Natural killer cell (primary cell): ENCODE measurements around the gene TFPI. TPM values are rescaled to one million over a fixed set of nuclear protein-coding genes. Genes with fewer than 3 reads are reported as not detected.

Experiments used
- ATAC-seq, 3 donors: fragments of 150-1000 bp in 2 of 3; fragments of 200-7000 bp in 1 of 3; cut with Tn5 transposase; 1 replicate in 1 of 3; 2 replicates in 2 of 3; pipeline ENCODE4 v1.10.0; 2021; ENCODE audit warnings: mild to moderate bottlenecking in 2 of 3, moderate library complexity in 2 of 3
- DNase-seq, 2 donors: peaks; one replicate each; pipeline versions ENCODE4 v3.0.0 to v3.0.0-alpha.2; 2013 to 2021; ENCODE audit warnings: mixed read lengths in 1 of 2
- H3K27ac ChIP-seq: one replicate; pipeline ENCODE4 v1.5.1; 2013; ENCODE audit warnings: mild to moderate bottlenecking, low read length
- H3K27me3 ChIP-seq: one replicate; pipeline ENCODE4 v1.6.1; 2013; ENCODE audit warnings: low read length; ENCODE audit not compliant: control insufficient read depth, insufficient read depth
- H3K36me3 ChIP-seq: one replicate; pipeline ENCODE4 v1.6.1; 2013; ENCODE audit warnings: low read length; ENCODE audit not compliant: control insufficient read depth, insufficient read depth
- H3K4me1 ChIP-seq: one replicate; pipeline ENCODE4 v1.6.1; 2013; ENCODE audit warnings: low read length; ENCODE audit not compliant: control insufficient read depth, insufficient read depth
- H3K4me3 ChIP-seq: one replicate; pipeline ENCODE4 v1.5.1; 2013; ENCODE audit warnings: low read length
- H3K9me3 ChIP-seq: one replicate; pipeline ENCODE4 v1.6.1; 2013; ENCODE audit warnings: low read length; ENCODE audit not compliant: control insufficient read depth, insufficient read depth
- H3K27ac Mint-ChIP-seq, 2 donors: one replicate each; pipeline ENCODE4 v1.8.0; 2022; ENCODE audit warnings: mild to moderate bottlenecking in 2 of 2, mixed read lengths in 2 of 2, moderate library complexity in 1 of 2
- H3K27me3 Mint-ChIP-seq, 2 donors: one replicate each; pipeline ENCODE4 v1.8.0; 2022; ENCODE audit warnings: low read depth in 2 of 2, mixed read lengths in 2 of 2
- H3K36me3 Mint-ChIP-seq: one replicate; pipeline ENCODE4 v1.8.0; 2022; ENCODE audit warnings: mixed read lengths
- H3K4me1 Mint-ChIP-seq, 2 donors: one replicate each; pipeline ENCODE4 v1.8.0; 2022; ENCODE audit warnings: mixed read lengths in 2 of 2
- H3K4me3 Mint-ChIP-seq: one replicate; pipeline ENCODE4 v1.8.0; 2022; ENCODE audit warnings: mild to moderate bottlenecking, moderate library complexity, mixed read lengths
- H3K9me3 Mint-ChIP-seq, 2 donors: one replicate each; pipeline ENCODE4 v1.8.0; 2022; ENCODE audit warnings: mixed read lengths in 2 of 2
- WGBS: methylation state at CpG from one replicate; pipeline ENCODE4 v1.1.7; 2013; ENCODE audit warnings: missing lambda C conversion rate; ENCODE audit not compliant: insufficient coverage; 5-methylcytosine and 5-hydroxymethylcytosine counted together
- intact Hi-C: fragments of 100-400 bp; cut with micrococcal nuclease; formaldehyde crosslinking; loops from one replicate; pipeline ENCODE4 v1.14.2; 2022
- total RNA-seq, 4 donors: library from RNA; stranded (reverse); fragments of 120-200 nt in 1 of 4; gene quantifications; one replicate each; pipeline versions ENCODE4 v1.2.3 to v1.2.4, GENCODE V29; 2013 to 2022
- TF ChIP-seq, protein P1 (sequence below): fragments of 200-600 bp; IDR thresholded peaks from one replicate; pipeline ENCODE4 v1.8.0; 2022; ENCODE audit warnings: antibody characterized with exemption

The TFPI gene
- total RNA-seq, 3 donors from 2014 or later (not counting 1 experiment from before 2014, with no cell fraction given) = 0.10 to 1.2 (median 0.23) TPM

- no peaks in the 10 kb centered on the region for H3K27me3 ChIP-seq
- no peaks in the 10 kb centered on the region for H3K9me3 ChIP-seq
- TF ChIP-seq, protein P1, sequence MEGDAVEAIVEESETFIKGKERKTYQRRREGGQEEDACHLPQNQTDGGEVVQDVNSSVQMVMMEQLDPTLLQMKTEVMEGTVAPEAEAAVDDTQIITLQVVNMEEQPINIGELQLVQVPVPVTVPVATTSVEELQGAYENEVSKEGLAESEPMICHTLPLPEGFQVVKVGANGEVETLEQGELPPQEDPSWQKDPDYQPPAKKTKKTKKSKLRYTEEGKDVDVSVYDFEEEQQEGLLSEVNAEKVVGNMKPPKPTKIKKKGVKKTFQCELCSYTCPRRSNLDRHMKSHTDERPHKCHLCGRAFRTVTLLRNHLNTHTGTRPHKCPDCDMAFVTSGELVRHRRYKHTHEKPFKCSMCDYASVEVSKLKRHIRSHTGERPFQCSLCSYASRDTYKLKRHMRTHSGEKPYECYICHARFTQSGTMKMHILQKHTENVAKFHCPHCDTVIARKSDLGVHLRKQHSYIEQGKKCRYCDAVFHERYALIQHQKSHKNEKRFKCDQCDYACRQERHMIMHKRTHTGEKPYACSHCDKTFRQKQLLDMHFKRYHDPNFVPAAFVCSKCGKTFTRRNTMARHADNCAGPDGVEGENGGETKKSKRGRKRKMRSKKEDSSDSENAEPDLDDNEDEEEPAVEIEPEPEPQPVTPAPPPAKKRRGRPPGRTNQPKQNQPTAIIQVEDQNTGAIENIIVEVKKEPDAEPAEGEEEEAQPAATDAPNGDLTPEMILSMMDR = no peak
- Mint-ChIP-seq H3K9me3 (peaks cover 0 to 2% of the 10 kb centered on the region in 2 donors), H3K4me3 (no peak overlapping the region), H3K36me3 (no peaks in the 10 kb centered on the region), H3K27me3 (no peaks in the 10 kb centered on the region), H3K4me1 (no peaks in the 10 kb centered on the region), H3K27ac (no peak overlapping the region)
- H3K4me3 ChIP-seq = no peak overlapping the region
- no peaks in the 10 kb centered on the region for H3K4me1 ChIP-seq
- no peaks in the 10 kb centered on the region for H3K36me3 ChIP-seq
- intact Hi-C loops = no loop called here
- 83% methylated on average over 1 of the region's 1 CpG for WGBS
- ATAC-seq = no peak
- no peak overlapping the region for H3K27ac ChIP-seq
- no peak for DNase-seq
Measured at GRCh38 chr2:187546762-187547333, 7.4 kb downstream of the TFPI start.

- intact Hi-C loops = no loop called here
- Mint-ChIP-seq H3K27me3 (no peaks in the 10 kb centered on the region), H3K4me3 (no peak overlapping the region), H3K36me3 (no peaks in the 10 kb centered on the region), H3K27ac (no peak overlapping the region), H3K9me3 (peaks cover 2 to 7% of the 10 kb centered on the region in 2 donors), H3K4me1 (no peaks in the 10 kb centered on the region)
- no peaks in the 10 kb centered on the region for H3K27me3 ChIP-seq
- DNase-seq = no peak
- H3K27ac ChIP-seq = no peak overlapping the region
- no peak for ATAC-seq
- TF ChIP-seq, protein P1 = no peak
- no peaks in the 10 kb centered on the region for H3K4me1 ChIP-seq
- H3K9me3 ChIP-seq = no peaks in the 10 kb centered on the region
- H3K36me3 ChIP-seq = no peaks in the 10 kb centered on the region
- H3K4me3 ChIP-seq = no peak overlapping the region
- 100% methylated on average over 1 of the region's 1 CpG for WGBS
Measured at GRCh38 chr2:187545238-187545751, 8.9 kb downstream of the TFPI start.

- no peaks in the 10 kb centered on the region for H3K4me1 ChIP-seq
- TF ChIP-seq, protein P1 = no peak
- no peak overlapping the region for H3K4me3 ChIP-seq
- no peak for DNase-seq
- H3K9me3 ChIP-seq = no peaks in the 10 kb centered on the region
- 93% methylated on average over 14 of the region's 16 CpGs for WGBS
- H3K9me3 Mint-ChIP-seq = peaks cover 2 to 7% of the 10 kb centered on the region in 2 donors
- no peak for ATAC-seq
- H3K27me3 Mint-ChIP-seq = no peaks in the 10 kb centered on the region
- no peaks in the 10 kb centered on the region for H3K36me3 ChIP-seq
- no peaks in the 10 kb centered on the region for H3K4me1 Mint-ChIP-seq
- H3K27me3 ChIP-seq = no peaks in the 10 kb centered on the region
- H3K27ac ChIP-seq = no peak overlapping the region
- intact Hi-C loops = no loop called here
- H3K36me3 Mint-ChIP-seq = no peaks in the 10 kb centered on the region
- H3K27ac Mint-ChIP-seq = no peak overlapping the region
- no peak overlapping the region for H3K4me3 Mint-ChIP-seq
Measured at GRCh38 chr2:187544371-187545080, 9.7 kb downstream of the TFPI start.
